ENCODE measurements around the gene ZNF639.

The ZNF639 gene

DNA sequence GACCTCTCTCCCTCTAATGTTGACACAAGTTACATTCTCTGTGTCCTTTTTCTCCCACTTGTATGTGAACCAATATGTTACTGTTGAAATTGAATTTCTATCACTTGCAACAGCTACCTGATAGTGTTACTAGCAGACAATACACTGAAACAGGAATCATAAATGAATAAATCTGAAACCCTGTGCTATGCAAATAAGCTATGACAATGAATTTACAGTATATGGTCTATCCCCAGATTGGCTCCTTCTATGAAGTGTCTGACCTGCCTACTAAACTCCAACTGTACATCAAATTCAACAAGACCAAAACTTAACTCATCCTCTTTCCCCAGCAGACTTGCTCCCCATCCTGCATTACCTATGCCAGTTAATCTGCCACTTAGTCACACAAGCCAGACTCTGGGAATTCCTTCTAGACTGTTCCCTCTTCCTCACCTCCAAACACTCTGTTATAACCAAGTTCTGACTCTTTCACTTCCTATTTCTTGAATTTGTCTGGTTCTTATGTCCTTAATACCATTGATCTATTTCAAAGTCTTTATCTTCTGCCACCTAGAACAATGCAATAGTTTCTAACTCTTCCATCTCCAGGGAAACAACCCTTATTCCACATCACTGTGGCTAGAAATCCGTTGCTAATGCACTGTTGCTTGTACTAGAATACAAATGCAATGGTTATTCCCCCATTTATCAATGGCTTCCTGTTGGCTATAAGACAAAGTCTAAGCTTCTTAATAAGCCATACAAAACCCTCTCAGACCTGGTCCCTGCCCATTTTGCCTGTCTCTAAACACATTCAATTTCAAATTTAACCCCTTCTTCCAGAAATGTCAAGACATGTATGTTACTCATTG lies 13.4 kb upstream of the ZNF639 start (continued):
- TF ChIP-seq, protein P1, sequence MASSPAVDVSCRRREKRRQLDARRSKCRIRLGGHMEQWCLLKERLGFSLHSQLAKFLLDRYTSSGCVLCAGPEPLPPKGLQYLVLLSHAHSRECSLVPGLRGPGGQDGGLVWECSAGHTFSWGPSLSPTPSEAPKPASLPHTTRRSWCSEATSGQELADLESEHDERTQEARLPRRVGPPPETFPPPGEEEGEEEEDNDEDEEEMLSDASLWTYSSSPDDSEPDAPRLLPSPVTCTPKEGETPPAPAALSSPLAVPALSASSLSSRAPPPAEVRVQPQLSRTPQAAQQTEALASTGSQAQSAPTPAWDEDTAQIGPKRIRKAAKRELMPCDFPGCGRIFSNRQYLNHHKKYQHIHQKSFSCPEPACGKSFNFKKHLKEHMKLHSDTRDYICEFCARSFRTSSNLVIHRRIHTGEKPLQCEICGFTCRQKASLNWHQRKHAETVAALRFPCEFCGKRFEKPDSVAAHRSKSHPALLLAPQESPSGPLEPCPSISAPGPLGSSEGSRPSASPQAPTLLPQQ (tag by site-specific recombination; IDR thresholded peaks at IDR 0.05), result no peak

DNA sequence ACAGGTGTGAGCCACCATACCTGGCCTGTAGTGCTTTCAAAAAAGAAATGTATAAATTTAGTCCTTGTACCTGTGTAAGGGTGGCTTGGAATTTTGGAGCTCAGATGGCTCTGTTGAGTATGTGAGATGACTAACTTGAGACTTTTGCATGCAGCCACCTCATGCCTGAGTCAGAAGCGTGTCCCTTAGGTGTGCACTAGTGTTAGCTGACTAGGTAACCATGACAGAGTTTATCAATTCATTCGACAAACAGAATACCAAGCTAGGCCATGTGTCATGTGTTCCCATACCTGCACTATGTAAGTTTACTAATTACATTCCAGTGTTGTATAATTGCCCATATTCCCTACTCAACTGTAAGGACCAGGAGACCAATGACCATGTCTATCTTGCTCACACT lies 4.0 kb upstream of the ZNF639 start:
- Histone ChIP-seq H3K27ac (ENCODE audit: extremely low read depth, low read depth, low read length) (no peak overlapping the region), H3K9me3 (ENCODE audit: control insufficient read depth, insufficient read depth, low read depth, low read length) (no peaks in the 10 kb centered on the region), H3K36me3 (ENCODE audit: control insufficient read depth in 2 of 2, insufficient read depth in 1 of 2, low read length in 2 of 2) (no peaks in the 10 kb centered on the region), H3K4me1 (ENCODE audit: control insufficient read depth, insufficient read depth, low read length) (no peaks in the 10 kb centered on the region), H3K4me3 (ENCODE audit: low read depth, low read length) (no peak overlapping the region)
- CTCF ChIA-PET, result interaction anchor here (1.4 kb wide), 1 partner anchor 215 kb away, joined by 6 read pairs; no protein-coding TSS in a partner anchor
- TF ChIP-seq, protein P2, sequence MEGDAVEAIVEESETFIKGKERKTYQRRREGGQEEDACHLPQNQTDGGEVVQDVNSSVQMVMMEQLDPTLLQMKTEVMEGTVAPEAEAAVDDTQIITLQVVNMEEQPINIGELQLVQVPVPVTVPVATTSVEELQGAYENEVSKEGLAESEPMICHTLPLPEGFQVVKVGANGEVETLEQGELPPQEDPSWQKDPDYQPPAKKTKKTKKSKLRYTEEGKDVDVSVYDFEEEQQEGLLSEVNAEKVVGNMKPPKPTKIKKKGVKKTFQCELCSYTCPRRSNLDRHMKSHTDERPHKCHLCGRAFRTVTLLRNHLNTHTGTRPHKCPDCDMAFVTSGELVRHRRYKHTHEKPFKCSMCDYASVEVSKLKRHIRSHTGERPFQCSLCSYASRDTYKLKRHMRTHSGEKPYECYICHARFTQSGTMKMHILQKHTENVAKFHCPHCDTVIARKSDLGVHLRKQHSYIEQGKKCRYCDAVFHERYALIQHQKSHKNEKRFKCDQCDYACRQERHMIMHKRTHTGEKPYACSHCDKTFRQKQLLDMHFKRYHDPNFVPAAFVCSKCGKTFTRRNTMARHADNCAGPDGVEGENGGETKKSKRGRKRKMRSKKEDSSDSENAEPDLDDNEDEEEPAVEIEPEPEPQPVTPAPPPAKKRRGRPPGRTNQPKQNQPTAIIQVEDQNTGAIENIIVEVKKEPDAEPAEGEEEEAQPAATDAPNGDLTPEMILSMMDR (tag by site-specific recombination; IDR thresholded peaks at IDR 0.05), result no peak
- no peak for TF ChIP-seq ZNF341 (tag by site-specific recombination; IDR thresholded peaks at IDR 0.05; ENCODE audit: low read depth)
- TF ChIP-seq, protein P3, sequence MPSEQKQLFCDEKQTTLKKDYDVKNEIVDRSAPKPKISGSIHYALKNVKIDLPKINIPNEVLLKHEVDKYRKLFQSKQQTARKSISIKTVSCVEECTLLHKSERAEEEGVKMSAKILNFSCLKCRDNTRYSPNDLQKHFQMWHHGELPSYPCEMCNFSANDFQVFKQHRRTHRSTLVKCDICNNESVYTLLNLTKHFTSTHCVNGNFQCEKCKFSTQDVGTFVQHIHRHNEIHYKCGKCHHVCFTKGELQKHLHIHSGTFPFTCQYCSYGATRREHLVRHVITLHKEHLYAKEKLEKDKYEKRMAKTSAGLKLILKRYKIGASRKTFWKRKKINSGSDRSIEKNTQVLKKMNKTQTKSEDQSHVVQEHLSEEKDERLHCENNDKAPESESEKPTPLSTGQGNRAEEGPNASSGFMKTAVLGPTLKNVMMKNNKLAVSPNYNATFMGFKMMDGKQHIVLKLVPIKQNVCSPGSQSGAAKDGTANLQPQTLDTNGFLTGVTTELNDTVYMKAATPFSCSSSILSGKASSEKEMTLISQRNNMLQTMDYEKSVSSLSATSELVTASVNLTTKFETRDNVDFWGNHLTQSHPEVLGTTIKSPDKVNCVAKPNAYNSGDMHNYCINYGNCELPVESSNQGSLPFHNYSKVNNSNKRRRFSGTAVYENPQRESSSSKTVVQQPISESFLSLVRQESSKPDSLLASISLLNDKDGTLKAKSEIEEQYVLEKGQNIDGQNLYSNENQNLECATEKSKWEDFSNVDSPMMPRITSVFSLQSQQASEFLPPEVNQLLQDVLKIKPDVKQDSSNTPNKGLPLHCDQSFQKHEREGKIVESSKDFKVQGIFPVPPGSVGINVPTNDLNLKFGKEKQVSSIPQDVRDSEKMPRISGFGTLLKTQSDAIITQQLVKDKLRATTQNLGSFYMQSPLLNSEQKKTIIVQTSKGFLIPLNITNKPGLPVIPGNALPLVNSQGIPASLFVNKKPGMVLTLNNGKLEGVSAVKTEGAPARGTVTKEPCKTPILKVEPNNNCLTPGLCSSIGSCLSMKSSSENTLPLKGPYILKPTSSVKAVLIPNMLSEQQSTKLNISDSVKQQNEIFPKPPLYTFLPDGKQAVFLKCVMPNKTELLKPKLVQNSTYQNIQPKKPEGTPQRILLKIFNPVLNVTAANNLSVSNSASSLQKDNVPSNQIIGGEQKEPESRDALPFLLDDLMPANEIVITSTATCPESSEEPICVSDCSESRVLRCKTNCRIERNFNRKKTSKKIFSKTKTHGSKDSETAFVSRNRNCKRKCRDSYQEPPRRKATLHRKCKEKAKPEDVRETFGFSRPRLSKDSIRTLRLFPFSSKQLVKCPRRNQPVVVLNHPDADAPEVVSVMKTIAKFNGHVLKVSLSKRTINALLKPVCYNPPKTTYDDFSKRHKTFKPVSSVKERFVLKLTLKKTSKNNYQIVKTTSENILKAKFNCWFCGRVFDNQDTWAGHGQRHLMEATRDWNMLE (tag by site-specific recombination; conservative IDR thresholded peaks at IDR 0.05; ENCODE audit: low read depth), result no peak
- TF ChIP-seq OSR2 (tag by site-specific recombination; IDR thresholded peaks at IDR 0.05), result no peak
- no peak for TF ChIP-seq ZNF530 (tag by site-specific recombination; IDR thresholded peaks at IDR 0.05; ENCODE audit: low read depth)
- TF ChIP-seq ZNF792 (tag by site-specific recombination; IDR thresholded peaks at IDR 0.05), result no peak
- no peak for TF ChIP-seq ZNF654 (tag by site-specific recombination; IDR thresholded peaks at IDR 0.05; ENCODE audit: low read depth)
- no peak for TF ChIP-seq ZFP37 (tag by site-specific recombination; IDR thresholded peaks at IDR 0.05)
- no peak for TF ChIP-seq ZNF155 (tag by site-specific recombination; IDR thresholded peaks at IDR 0.05)
- TF ChIP-seq ZNF514 (tag by site-specific recombination; IDR thresholded peaks at IDR 0.05), result no peak
- TF ChIP-seq EGR2 (tag by site-specific recombination; IDR thresholded peaks at IDR 0.05; ENCODE audit: low read depth), result no peak
- no peak for TF ChIP-seq ZNF416 (tag by site-specific recombination; IDR thresholded peaks at IDR 0.05)
- no peak for TF ChIP-seq ZNF248 (tag by site-specific recombination; IDR thresholded peaks at IDR 0.05)
- POLR2A ChIA-PET, result no interaction called here

Data from HEK293 (cell line).